A172 (cell line): ENCODE results near the gene MYO9B. TPM values are rescaled to one million over a fixed set of nuclear protein-coding genes. Genes with fewer than 3 reads are reported as not detected.

Experiments
- total RNA-seq: library from RNA; depleted of rRNA; stranded (reverse); fragments of >200 nt; shearing (Covaris generic); gene quantifications from 2 replicates; pipeline ENCODE4 v1.2.3, GENCODE V29; 2014; rRNA removed

Gene MYO9B
- total RNA-seq, 1 experiment from 2014 or later: 43.8 TPM

Other genes starting within 250 kb of the MYO9B start
- gene SIN3B, start 246.4 kb upstream of the MYO9B start, total RNA-seq: 23.9 and 24.7 TPM in 2 replicates
- not detected in 2 replicates for gene F2RL3, start 186.8 kb upstream of the MYO9B start, total RNA-seq
- not detected in 2 replicates for gene CPAMD8, start 49.0 kb upstream of the MYO9B start, total RNA-seq
- gene HAUS8, start 325 bp upstream of the MYO9B start, total RNA-seq: 22.2 and 26.7 TPM in 2 replicates
- gene USE1, start 139.6 kb downstream of the MYO9B start, total RNA-seq: 16.1 and 21.2 TPM in 2 replicates
- 3.1 and 4.7 TPM in 2 replicates for gene OCEL1, start 150.4 kb downstream of the MYO9B start, total RNA-seq
- gene NR2F6, start 170.1 kb downstream of the MYO9B start, total RNA-seq: 54.5 and 70.9 TPM in 2 replicates
- not detected in 2 replicates for gene USHBP1, start 189.0 kb downstream of the MYO9B start, total RNA-seq
- 161 and 209 TPM in 2 replicates for gene BABAM1, start 191.7 kb downstream of the MYO9B start, total RNA-seq
- gene ANKLE1, start 206.1 kb downstream of the MYO9B start, total RNA-seq: 0.24 and 0.60 TPM in 2 replicates
- gene ABHD8, start 227.6 kb downstream of the MYO9B start, total RNA-seq: 20.7 and 31.1 TPM in 2 replicates
- gene MRPL34, start 230.1 kb downstream of the MYO9B start, total RNA-seq: 79.1 and 183 TPM in 2 replicates
- gene DDA1, start 233.8 kb downstream of the MYO9B start, total RNA-seq: 89.1 and 104 TPM in 2 replicates